ENCODE data around the gene BPIFB4. TPM values are rescaled to one million over a fixed set of nuclear protein-coding genes. Genes with fewer than 3 reads are reported as not detected.

Gene BPIFB4
- total RNA-seq, 1 experiment from 2014 or later = not detected

GRCh38 chr20:33097001-33097400, 17.6 kb downstream of the BPIFB4 start:
- ChIA-PET POLR2A (no interaction called here), CTCF (interaction anchor here (1.4 kb wide), 1 partner anchor 166 kb away, joined by 6 read pairs; no protein-coding TSS in a partner anchor)
- no peak for TF ChIP-seq POLR2AphosphoS5 (IDR thresholded peaks at IDR 0.05; ENCODE audit: low read depth, low read length)
- TF ChIP-seq, protein P1, sequence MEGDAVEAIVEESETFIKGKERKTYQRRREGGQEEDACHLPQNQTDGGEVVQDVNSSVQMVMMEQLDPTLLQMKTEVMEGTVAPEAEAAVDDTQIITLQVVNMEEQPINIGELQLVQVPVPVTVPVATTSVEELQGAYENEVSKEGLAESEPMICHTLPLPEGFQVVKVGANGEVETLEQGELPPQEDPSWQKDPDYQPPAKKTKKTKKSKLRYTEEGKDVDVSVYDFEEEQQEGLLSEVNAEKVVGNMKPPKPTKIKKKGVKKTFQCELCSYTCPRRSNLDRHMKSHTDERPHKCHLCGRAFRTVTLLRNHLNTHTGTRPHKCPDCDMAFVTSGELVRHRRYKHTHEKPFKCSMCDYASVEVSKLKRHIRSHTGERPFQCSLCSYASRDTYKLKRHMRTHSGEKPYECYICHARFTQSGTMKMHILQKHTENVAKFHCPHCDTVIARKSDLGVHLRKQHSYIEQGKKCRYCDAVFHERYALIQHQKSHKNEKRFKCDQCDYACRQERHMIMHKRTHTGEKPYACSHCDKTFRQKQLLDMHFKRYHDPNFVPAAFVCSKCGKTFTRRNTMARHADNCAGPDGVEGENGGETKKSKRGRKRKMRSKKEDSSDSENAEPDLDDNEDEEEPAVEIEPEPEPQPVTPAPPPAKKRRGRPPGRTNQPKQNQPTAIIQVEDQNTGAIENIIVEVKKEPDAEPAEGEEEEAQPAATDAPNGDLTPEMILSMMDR (IDR thresholded peaks at IDR 0.05) = no peak
- TF ChIP-seq, protein P2, sequence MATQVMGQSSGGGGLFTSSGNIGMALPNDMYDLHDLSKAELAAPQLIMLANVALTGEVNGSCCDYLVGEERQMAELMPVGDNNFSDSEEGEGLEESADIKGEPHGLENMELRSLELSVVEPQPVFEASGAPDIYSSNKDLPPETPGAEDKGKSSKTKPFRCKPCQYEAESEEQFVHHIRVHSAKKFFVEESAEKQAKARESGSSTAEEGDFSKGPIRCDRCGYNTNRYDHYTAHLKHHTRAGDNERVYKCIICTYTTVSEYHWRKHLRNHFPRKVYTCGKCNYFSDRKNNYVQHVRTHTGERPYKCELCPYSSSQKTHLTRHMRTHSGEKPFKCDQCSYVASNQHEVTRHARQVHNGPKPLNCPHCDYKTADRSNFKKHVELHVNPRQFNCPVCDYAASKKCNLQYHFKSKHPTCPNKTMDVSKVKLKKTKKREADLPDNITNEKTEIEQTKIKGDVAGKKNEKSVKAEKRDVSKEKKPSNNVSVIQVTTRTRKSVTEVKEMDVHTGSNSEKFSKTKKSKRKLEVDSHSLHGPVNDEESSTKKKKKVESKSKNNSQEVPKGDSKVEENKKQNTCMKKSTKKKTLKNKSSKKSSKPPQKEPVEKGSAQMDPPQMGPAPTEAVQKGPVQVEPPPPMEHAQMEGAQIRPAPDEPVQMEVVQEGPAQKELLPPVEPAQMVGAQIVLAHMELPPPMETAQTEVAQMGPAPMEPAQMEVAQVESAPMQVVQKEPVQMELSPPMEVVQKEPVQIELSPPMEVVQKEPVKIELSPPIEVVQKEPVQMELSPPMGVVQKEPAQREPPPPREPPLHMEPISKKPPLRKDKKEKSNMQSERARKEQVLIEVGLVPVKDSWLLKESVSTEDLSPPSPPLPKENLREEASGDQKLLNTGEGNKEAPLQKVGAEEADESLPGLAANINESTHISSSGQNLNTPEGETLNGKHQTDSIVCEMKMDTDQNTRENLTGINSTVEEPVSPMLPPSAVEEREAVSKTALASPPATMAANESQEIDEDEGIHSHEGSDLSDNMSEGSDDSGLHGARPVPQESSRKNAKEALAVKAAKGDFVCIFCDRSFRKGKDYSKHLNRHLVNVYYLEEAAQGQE (IDR thresholded peaks at IDR 0.05; ENCODE audit: insufficient read depth in 1 of 2, low read depth in 2 of 2, low read length in 1 of 2) = no peak
- no peak for TF ChIP-seq TCF7L2 (IDR thresholded peaks at IDR 0.05; ENCODE audit: low read depth, low read length)
- no peak for TF ChIP-seq SIN3A (IDR thresholded peaks at IDR 0.05; ENCODE audit: borderline replicate concordance, insufficient read depth, low read depth, low read length)
- intact Hi-C loops (cut with micrococcal nuclease; ENCODE audit: unreplicated experiment) (loop anchor here (2.0 kb wide), 2 partner anchors 194 kb away; no protein-coding TSS in a partner anchor), in situ Hi-C loops (cut with HindIII; ENCODE audit: low pct_unique_long_range_greater_than_20kb, low sequenced_read_pairs) (no loop called here)
- no peak for ATAC-seq
- BruUV-seq (replicated peaks) = no TSS peak
- Histone ChIP-seq H3K4me1 (ENCODE audit: control insufficient read depth, insufficient read depth, low read length) (no peaks in the 10 kb centered on the region), H3K4me3 (ENCODE audit: low read depth in 2 of 2, low read length in 2 of 2) (no peak overlapping the region), H3K36me3 (ENCODE audit: control insufficient read depth, insufficient read depth, low read length) (no peaks in the 10 kb centered on the region), H3K27ac (ENCODE audit: low read length) (no peak overlapping the region), H3K9me3 (ENCODE audit: control insufficient read depth, insufficient read depth, low read depth, low read length) (no peaks in the 10 kb centered on the region), H3K27me3 (ENCODE audit: control insufficient read depth, insufficient read depth, low read length) (peaks cover 3% of the 10 kb centered on the region; the same call in 1 of the 2 replicates)
- no peak for DNase-seq (ENCODE audit: low read depth, low spot score)

DNA sequence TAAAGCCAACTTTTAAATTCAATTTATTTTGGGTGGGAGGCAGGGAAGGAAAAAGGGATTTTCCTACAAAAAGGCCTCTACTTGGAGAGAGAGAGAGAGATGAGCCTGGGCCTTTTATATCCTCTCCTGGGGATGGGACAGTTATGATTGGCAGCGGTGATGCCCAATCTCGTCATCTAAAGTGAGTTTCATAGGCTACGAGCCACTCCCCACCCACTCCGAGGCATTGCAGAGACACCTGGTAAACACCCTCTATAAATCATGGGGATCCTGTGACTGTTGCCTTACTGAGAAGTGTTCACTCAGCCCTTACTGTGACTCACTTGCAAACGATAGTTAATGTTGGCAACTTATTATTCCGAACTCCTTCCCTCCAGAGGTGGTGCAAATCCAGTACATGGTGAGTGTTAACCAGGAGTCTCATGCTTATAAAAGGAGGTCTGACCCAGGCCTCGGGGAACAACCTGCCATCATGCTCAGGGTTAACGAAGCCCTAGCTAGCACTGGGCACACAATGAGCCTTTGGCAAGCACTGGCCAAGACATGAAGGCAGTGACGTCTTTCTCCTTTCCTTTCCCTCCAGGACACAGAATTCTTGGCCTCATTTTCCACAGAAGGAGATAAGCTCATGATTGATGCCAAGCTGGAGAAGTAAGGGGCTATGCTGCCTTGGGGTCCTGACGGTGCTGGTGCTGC, 20.5 kb downstream of the BPIFB4 start:
- intact Hi-C loops (cut with micrococcal nuclease; ENCODE audit: unreplicated experiment) (no loop called here), in situ Hi-C loops (cut with HindIII; ENCODE audit: low pct_unique_long_range_greater_than_20kb, low sequenced_read_pairs) (no loop called here)
- no peak for DNase-seq (ENCODE audit: low read depth, low spot score)
- BruUV-seq (replicated peaks) = no TSS peak
- CTCF ChIA-PET = no interaction called here
- Histone ChIP-seq H3K36me3 (ENCODE audit: control insufficient read depth, insufficient read depth, low read length) (no peaks in the 10 kb centered on the region), H3K4me3 (ENCODE audit: low read depth in 2 of 2, low read length in 2 of 2) (no peak overlapping the region), H3K27me3 (ENCODE audit: control insufficient read depth, insufficient read depth, low read length) (peaks cover 3% of the 10 kb centered on the region), H3K4me1 (ENCODE audit: control insufficient read depth, insufficient read depth, low read length) (no peaks in the 10 kb centered on the region), H3K9me3 (ENCODE audit: control insufficient read depth, insufficient read depth, low read depth, low read length) (no peaks in the 10 kb centered on the region), H3K27ac (ENCODE audit: low read length) (no peak overlapping the region)
- no peak for ATAC-seq
- TF ChIP-seq, protein P1 (IDR thresholded peaks at IDR 0.05) = no peak
- POLR2A ChIA-PET = no interaction called here
